GM18867 (cell line): ENCODE measurements around the gene IL20.
A peak's percentile ranks its signal among the peaks of the same experiment; 100 is the strongest.
"Not testable (repeated sequence)": the region's sequence is repeated elsewhere in the genome, so short reads cannot be mapped to it uniquely, and the experiment has no call there.

Source experiments
- ATAC-seq: cut with Tn5 transposase; IDR thresholded peaks from one replicate; pipeline ENCODE4 v1.9.1; 2021; ENCODE audit warnings: mild to moderate bottlenecking, moderate library complexity; ENCODE audit not compliant: unreplicated experiment

Gene IL20

DNA sequence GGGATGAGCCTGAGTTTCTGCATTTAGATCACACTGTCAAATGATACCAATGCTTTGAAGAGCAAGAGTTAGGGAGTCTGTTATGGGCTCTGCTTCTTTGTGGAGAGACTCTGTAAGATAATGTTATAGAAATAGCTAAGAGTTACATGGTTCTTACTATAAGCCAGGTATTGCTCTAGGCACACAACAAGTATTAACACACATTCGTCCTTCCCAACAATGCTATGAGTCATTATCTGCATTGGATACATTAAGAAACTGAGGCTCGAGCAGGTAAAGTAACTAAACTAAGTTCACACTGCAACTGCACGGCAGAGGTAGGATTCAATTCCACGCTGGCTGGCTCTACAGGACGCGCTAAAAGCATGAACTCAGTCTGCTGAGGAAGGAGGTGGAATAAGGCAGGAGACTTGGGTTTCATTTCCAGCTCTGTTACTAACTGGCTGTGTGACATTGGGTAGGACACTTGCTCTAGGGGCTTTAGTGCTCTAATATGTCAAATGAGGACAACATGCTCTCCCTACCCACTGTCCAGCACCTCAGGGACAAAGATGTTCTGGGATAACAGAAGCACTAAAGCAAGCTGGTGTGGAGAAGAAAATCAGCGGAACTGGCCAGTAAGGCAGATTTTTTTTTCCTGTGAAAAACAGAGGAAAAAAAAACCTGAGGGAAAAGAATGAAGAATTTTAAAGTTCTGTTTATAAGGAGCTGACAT lies 23.7 kb upstream of the IL20 start:
- ATAC-seq, result no peak

DNA sequence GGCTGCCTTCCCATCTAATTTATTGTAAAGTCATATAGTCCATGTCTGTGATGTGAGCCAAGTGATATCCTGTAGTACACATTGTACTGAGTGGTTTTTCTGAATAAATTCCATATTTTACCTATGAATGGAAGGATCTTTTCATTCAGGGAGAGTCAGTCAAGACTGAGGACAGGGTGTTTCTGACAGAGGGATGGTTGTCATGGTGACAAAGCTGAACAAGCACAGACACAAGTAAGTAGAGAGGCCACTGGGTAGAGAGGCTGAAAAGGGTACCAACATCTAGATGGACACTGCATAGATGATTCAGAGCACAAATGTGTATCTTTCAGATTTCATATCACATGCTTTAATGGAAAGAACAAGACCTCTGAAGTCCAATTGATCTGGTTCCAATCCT lies 22.6 kb upstream of the IL20 start:
- ATAC-seq, result no peak

DNA sequence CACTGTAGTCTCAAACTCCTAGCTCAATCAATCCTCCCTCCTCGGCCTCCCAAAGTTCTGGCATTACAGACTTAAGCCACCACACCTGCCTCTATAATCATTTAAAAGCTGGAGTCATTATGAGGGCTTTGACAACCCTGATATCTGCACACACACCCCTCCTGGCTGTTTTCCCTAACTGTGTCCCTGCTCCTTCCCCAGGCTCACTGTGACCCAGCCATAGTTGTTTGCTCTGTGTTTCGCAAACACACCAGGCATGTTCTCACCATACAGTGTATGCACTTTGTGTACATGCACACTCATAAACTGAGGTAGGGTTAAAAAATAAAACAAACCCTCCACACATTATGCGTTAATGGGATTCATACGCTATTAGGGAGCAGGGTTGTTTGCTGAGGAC lies 21.8 kb upstream of the IL20 start:
- ATAC-seq, result no peak

DNA sequence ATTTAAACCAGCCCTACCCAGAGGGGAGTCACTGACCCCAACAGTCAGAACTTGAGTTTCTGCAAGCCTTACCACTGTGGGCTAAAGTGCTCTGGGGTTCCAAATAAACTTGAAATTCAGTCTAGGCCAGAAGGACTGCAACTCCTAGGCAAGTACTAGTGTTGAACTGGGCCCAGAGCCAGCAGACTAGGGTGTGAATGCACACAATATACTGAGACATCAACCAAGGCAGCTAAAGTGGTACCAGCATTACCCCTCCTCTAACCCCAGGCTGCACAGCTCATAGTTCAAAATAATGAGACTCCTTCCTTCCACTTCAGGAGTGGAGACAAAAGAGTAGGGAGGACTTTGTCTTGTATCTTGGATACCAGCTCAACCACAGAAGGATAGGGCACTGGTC lies 18.9 kb upstream of the IL20 start:
- no peak for ATAC-seq

DNA sequence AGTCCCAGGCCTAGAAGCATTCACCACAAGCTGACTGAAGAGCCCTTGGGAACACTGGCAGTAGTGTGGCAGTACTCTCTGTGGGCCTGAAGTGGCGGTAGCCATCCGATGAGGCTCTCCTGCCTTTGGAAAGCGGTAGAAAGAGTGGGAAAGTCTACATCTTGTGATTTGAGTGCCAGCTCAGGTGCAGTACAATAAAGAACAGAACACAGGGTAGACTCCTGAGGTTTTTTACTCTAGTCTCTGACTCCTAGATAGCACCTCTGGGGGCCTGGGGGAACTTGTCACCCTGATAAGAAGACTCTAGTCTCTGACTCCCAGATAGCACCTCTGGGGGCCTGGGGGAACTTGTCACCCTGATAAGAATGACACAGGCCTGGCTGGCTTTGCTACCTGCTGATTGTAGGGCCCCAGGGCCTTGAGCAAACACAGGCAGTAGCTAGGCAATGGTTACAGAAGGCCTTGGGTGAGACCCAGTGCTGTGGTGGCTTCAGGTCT lies 18.0 kb upstream of the IL20 start:
- ATAC-seq, result no peak

DNA sequence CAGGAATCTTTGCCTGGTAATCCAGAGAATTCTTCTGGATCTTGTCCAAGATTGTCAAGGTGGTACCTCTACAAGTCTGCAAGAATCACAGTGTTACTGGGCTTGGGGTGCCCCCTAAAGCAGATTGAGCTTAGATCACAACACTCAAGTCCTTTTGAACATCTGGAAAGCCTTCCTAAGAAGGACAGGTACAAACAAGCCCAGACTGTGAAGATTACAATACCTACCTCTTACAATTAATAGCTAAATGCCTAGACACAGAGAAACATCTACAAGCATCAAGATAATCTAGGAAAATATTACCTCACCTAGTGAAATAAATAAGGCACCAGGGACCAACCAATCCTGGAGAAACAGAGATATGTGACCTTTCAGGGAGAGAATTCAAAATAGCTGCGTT lies 17.5 kb upstream of the IL20 start:
- ATAC-seq, result no peak

DNA sequence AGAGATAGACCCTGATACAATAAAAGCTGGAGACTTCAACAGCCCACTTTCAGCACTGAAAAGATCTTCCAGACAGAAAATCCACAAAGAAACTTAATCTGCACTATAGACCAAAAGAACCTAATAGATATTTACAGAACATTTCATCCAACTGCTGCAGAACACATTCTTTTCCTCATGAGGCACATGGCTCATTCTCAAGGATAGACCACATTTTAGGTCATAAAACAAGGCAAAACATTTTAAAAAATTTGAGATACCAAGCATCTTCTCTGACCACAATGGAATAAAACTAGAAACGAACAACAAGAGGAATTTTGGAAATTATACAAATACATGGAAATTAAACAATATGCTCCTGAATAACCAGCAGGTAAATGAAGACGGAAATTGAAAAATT lies 15.0 kb upstream of the IL20 start:
- ATAC-seq, result no peak

DNA sequence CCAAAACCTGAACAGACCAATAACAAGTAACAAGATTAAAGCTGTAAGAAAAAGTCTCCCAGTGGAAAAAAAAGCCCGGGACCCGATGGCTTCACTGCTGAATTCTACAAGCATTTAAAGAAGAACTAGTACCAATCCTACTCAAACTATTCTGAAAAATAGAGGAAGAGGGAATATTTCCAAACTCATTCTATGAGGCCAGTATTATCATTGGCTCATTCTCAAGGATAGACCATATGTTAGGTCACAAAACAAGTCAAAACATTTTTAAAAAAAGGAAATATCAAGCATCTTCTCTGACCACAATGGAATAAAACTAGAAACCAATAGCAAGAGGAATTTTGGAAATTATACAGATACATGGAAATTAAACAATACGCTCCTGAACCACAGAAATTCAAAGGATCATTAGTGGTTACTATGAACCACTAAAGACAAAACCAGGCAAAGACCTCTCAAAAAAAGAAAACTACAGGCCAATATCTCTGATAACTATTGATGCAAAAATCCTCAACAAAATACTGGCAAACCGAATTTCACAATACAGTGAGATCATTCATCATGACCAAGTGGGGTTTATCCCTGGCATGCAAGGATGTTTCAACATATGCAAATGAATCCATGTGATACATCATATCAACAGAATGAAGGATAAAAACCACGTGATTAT lies 13.9 kb upstream of the IL20 start:
- ATAC-seq, result no peak

DNA sequence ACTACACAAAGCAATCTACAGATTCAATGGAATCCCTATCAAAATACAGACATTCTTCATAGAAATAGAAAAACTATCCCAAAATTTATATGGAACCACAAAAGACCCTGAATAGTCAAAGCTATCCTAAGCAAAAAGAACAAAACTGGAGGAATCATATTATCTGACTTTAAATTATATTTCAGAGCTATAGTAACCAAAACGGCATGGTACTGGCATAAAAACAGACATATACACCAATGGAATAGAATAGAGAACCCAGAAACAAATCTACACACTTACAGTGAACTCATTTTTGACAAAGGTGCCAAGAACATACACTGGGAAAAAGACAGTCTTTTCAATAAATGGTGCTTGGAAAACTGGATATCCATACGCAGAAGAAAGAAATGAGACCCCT lies 12.8 kb upstream of the IL20 start:
- not testable (repeated sequence) for ATAC-seq

DNA sequence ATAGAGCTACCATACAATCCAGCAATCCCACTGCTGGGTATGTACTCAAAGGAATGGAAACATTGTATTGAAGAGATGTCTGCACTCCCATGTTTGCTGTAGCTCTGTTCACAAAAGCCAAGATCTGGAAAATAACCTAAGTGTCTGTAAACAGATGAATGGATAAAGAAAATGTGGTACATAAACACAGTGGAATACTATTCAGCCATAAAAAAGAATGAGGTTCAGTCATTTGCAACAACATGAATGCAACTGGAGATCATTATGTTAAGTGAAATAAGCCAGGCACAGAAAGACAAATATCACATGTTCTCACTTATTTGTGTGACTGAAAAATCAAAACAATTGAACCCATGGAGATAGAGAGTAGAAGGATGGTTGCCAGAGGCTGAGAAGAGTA lies 11.7 kb upstream of the IL20 start:
- ATAC-seq, result not testable (repeated sequence)

DNA sequence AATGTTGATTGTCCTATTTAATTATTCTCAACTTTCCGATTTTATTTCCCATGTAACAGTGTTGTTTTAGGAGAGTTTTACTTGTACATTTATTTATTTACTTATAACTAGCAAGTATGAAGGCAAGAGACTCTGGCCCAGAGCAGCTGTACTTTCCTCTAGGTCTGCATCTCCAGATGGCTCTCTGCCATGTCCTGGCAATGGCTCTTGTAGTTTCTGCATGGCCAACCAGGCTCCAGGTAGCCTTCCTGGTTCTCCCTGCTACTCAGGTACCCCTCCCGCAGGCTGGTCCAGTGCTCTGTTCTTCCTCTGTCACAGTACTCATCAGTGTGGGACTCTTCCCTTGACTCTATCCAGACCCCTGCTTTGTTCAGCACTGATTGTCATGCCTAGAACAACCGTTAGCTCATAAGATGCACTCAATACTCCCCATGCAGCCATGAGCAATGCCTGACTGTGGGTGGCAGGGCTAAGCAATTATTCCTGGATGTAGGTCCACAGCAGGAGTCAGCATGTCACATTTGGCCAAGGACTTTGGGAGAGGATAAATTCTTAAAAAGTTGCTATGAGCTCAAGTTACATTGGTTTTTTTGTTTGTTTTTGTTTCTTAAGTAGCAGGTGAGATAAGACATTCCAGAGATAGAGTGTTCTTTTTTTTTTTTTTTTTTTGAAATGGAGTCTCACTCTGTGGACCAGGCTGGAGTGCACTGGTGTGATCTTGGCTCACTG lies 10.9 kb upstream of the IL20 start:
- no peak for ATAC-seq

DNA sequence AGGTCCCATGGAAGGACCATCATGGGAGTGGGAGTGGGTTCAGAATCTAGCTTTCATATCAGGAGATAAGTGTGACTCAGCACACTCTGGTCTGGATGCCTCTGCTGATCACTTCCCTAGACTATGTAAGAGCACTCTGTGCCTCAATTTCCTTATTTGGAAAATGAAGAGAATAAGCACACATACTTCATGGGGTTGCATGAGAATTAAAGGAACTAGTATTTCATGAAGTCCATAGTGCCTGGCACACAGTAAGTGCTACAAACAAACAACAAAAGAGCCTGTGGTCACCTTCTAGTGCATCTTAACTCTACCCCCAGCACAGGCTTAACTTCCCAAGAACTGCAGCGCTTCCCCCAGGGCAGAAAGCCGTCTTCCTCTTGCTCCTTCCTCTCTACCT lies 9.6 kb upstream of the IL20 start:
- no peak for ATAC-seq

DNA sequence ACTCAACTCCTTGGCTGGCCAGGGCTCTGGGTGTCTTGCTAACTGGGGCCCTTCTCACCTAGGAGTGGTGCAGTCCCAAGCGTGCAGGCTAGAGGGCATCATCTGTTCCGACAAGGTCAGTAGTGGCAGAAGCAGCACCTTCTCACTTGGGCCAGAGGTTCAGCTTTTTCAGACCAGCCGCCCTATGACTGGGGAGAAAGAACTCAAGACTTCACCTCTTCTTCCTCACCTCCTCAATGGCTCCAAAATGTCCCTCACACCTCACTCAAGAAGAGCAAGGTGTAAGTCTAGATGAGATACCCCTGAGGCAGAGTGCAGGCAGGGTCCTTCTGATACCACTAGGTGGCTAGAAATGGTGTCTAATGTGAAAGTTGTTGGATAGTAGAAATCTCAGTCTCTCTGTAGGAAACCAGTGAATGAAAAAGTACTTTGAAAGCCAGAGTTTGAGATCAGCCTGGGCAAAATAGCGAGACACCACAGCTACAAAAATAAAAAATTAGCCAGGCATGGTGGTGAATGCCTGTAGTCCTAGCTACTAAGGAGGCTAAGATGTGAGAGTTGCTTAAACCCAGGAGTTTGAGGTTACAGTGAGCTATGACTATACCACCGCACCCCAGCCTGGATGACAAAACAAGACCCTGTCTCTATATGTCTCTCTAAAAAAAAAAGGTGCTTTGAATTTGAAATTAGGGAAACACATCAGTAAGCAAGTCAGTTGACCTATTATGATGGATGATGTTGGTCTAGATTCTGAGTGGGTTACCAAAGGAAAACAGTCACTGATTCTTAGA lies 8.6 kb upstream of the IL20 start:
- peak; percentile 48 for ATAC-seq

DNA sequence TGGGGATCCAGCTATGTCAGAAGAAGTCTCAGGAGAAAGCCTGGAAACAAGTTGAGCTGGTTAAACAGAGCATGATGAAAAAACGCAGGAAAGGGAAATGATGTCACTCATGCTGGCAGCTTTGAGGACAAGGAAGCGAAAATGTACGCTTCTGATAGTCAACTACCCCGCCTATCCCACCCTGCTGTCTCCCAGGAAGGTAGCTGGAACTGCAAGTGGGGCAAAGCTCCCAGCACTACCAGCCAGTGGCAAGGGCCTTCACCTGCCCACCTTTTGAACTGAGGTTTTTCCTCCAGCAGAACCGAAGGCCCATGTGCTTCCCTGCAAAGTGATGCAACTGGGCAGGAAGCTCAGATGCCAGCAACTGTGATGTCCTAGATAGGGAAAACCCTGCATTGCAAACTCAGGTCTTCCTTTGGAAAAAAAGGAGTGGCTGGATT lies 6.3 kb upstream of the IL20 start:
- no peak for ATAC-seq

DNA sequence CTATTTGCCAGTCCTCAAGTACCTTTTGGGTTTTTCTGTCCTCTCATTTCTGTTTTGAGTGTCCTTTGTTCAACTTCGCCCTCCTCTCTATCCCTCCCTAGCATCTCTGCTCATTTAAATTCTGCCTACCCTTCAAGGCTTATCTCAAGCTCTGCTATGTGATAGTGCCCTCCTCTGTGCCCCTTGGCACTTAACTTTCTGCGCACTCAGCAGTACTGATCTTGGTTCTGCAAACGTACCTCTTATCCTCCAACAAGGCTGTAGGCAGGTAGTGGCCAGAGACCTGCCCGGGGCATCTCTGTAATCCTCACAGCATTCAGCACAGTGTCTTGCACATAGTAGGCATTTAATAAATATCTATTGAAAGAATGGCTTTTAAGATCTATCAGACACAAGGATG lies 5.3 kb upstream of the IL20 start:
- no peak for ATAC-seq

DNA sequence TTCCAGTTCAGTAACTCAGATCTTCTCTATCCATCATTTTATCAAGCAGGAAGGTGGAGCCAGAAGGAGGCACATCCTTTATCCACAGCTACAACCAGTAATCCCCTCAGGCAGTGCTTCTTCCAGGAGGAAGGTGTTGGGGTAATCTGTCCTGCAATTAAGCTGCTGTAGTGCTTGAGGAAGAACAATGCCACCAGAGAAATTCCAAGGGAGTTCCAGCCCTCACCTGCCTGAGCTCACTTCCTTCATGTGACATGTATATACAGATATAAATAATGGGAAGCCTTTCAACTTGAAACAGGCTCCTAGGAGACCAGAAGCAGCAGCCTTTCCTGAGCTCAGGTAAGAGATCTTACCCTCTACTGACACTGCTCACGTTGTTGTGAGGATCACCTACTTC lies 2.2 kb upstream of the IL20 start:
- no peak for ATAC-seq

DNA sequence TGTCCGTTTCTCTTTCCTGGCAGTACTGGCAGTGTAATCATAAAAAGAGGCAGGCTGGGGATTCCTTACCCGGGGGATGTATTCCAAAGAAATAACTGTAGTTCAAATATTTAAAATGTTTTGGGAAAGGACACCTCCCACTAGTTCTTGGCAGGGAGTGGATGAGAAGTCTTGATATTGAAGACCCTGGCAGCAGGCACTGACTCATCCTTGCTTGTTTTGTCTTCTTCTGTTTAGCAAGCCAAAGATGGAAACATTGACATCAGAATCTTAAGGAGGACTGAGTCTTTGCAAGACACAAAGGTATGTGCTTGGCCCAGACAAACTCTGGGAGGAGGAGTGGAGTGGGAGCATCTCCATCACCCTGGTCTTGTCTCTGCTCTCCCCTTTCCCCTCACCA lies 639 bp downstream of the IL20 start:
- no peak for ATAC-seq

DNA sequence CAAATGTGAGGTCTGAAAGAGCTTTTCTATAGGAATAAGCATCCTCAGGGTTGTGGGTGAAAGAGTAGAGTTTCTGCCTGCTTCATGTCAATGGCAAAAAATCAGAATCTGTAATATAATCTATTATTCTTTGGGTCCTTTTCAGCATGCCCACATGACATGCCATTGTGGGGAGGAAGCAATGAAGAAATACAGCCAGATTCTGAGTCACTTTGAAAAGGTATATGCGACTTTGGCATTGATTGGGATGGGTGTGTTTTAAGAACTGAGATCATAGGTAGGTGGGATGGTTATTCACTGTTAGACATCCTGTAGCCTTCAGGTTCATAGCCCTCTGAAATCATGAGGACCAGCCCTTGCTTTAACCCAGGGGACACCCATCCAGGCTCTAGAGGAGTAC lies 1.8 kb downstream of the IL20 start:
- no peak for ATAC-seq

DNA sequence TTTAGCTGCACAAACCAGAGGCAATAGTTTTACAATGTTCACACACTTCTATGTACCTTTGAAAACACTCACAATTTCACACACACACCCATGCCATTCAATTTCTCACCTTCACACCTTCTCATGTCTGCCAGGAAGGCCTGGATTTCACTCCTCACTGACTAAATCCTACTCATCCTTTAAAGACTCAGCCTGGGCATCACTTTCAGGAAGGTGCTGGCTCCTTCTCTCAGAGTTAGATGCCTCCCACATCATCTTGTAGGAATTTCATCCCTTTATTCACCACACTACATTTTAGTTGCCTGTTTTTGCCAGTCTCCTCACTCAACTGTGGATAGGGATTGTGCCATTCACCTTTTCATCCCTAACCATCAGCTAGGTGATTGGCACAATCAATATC lies 2.3 kb downstream of the IL20 start:
- ATAC-seq, result no peak

DNA sequence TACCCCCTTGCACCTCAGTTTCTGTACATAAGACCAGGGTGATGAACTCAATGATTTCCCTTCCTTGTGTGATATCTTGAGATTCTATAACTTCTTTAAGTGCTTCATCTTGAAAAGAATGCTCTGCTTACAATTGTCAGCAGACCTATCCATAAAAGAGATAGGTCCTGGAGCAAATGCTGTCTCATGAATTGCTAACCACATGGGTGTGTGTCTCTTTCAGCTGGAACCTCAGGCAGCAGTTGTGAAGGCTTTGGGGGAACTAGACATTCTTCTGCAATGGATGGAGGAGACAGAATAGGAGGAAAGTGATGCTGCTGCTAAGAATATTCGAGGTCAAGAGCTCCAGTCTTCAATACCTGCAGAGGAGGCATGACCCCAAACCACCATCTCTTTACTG lies 2.8 kb downstream of the IL20 start:
- no peak for ATAC-seq

DNA sequence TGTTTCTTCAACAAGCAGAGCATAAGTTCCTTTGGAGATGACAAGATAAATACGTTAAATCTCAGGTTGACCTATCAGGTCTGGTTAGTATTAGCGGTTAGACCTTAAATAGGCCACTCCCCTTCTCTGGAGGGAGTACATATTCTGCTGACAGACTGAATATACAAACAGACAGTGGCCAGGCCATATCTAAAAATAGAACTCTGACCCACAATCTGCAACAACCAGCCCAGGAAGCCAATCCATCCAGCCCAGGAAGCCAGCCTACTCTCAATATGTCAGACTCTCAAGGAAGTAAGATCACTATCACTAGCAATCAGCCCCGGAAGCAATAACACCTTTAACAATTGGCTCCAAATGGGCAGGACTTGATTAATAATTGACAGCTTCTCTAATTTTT lies 6.7 kb downstream of the IL20 start:
- no peak for ATAC-seq
